Measurements from ENCODE around the gene ADARB2. TPM values are rescaled to one million over a fixed set of nuclear protein-coding genes. Genes with fewer than 3 reads are reported as not detected.

ADARB2 gene
- total and polyA plus RNA-seq, 4 donors = under 0.01 to 0.79 TPM; not detected in 2

GRCh38 chr10:1171586-1171985 is 565.7 kb downstream of the ADARB2 start:
- intact Hi-C loops (cut with DNase I) = no loop called here
- DNase-seq (peak; percentile 22 to 30), ATAC-seq (ENCODE audit: low FRiP score) (no peak)
- no peak overlapping the region for H3K4me3 ChIP-seq (ENCODE audit: low read length in 2 of 2)
- no peak overlapping the region for H3K27ac ChIP-seq (ENCODE audit: low read depth in 1 of 2, low read length in 2 of 2)
- H3K36me3 ChIP-seq (ENCODE audit: control insufficient read depth in 1 of 2, insufficient read depth in 2 of 2, low read length in 1 of 2) = no peaks in the 10 kb centered on the region
- H3K27me3 ChIP-seq (ENCODE audit: control insufficient read depth in 1 of 2, insufficient read depth in 2 of 2, low read length in 1 of 2) = no peaks in the 10 kb centered on the region
- no peaks in the 10 kb centered on the region for H3K9me3 ChIP-seq (ENCODE audit: control insufficient read depth, low read length)
- H3K4me1 ChIP-seq (ENCODE audit: control insufficient read depth in 1 of 2, insufficient read depth in 2 of 2, low read length in 2 of 2) = no peaks in the 10 kb centered on the region
- WGBS, 2 donors = 84 to 88% methylated on average over 9 of the region's 9 CpGs

- H3K4me3 ChIP-seq (ENCODE audit: low read length in 2 of 2) = no peak overlapping the region
- no peaks in the 10 kb centered on the region for H3K9me3 ChIP-seq (ENCODE audit: control insufficient read depth, low read length)
- H3K27ac ChIP-seq (ENCODE audit: low read depth in 1 of 2, low read length in 2 of 2) = no peak overlapping the region
- no peaks in the 10 kb centered on the region for H3K36me3 ChIP-seq (ENCODE audit: control insufficient read depth in 1 of 2, insufficient read depth in 2 of 2, low read length in 1 of 2)
- intact Hi-C loops (cut with DNase I) = no loop called here
- ATAC-seq (ENCODE audit: low FRiP score) (no peak), DNase-seq (peak in 1 of 2 donors; percentile 30)
- no peaks in the 10 kb centered on the region for H3K27me3 ChIP-seq (ENCODE audit: control insufficient read depth in 1 of 2, insufficient read depth in 2 of 2, low read length in 1 of 2)
- 87 to 89% methylated on average over 4 of the region's 4 CpGs for WGBS, 2 donors
- no peaks in the 10 kb centered on the region for H3K4me1 ChIP-seq (ENCODE audit: control insufficient read depth in 1 of 2, insufficient read depth in 2 of 2, low read length in 2 of 2)
Observed at GRCh38 chr10:1171182-1171581, 566.1 kb downstream of the ADARB2 start.

GRCh38 chr10:1170867-1171180 is 566.5 kb downstream of the ADARB2 start:
- ATAC-seq (ENCODE audit: low FRiP score) (no peak), DNase-seq (peak; percentile 15 to 40)
- Histone ChIP-seq H3K27ac (ENCODE audit: low read depth in 1 of 2, low read length in 2 of 2) (no peak overlapping the region), H3K9me3 (ENCODE audit: control insufficient read depth, low read length) (no peaks in the 10 kb centered on the region), H3K4me1 (ENCODE audit: control insufficient read depth in 1 of 2, insufficient read depth in 2 of 2, low read length in 2 of 2) (no peaks in the 10 kb centered on the region), H3K27me3 (ENCODE audit: control insufficient read depth in 1 of 2, insufficient read depth in 2 of 2, low read length in 1 of 2) (no peaks in the 10 kb centered on the region), H3K36me3 (ENCODE audit: control insufficient read depth in 1 of 2, insufficient read depth in 2 of 2, low read length in 1 of 2) (no peaks in the 10 kb centered on the region), H3K4me3 (ENCODE audit: low read length in 2 of 2) (no peak overlapping the region)
- 81 to 84% methylated on average over 13 of the region's 13 CpGs for WGBS, 2 donors
- intact Hi-C loops (cut with DNase I) = no loop called here

GRCh38 chr10:1169981-1170866 is 567.1 kb downstream of the ADARB2 start:
- Histone ChIP-seq H3K4me1 (ENCODE audit: control insufficient read depth in 1 of 2, insufficient read depth in 2 of 2, low read length in 2 of 2) (no peaks in the 10 kb centered on the region), H3K4me3 (ENCODE audit: low read length in 2 of 2) (no peak overlapping the region), H3K27me3 (ENCODE audit: control insufficient read depth in 1 of 2, insufficient read depth in 2 of 2, low read length in 1 of 2) (no peaks in the 10 kb centered on the region), H3K27ac (ENCODE audit: low read depth in 1 of 2, low read length in 2 of 2) (no peak overlapping the region), H3K9me3 (ENCODE audit: control insufficient read depth, low read length) (no peaks in the 10 kb centered on the region), H3K36me3 (ENCODE audit: control insufficient read depth in 1 of 2, insufficient read depth in 2 of 2, low read length in 1 of 2) (no peaks in the 10 kb centered on the region)
- ATAC-seq (ENCODE audit: low FRiP score) (no peak), DNase-seq (peak; percentile 12 to 61)
- WGBS, 2 donors = 43 to 51% methylated on average over 22 of the region's 22 CpGs
- intact Hi-C loops (cut with DNase I) = no loop called here

GRCh38 chr10:1169186-1169885 is 568.0 kb downstream of the ADARB2 start:
- no peaks in the 10 kb centered on the region for H3K9me3 ChIP-seq (ENCODE audit: control insufficient read depth, low read length)
- WGBS, 2 donors = 69 to 71% methylated on average over 23 of the region's 23 CpGs
- H3K27me3 ChIP-seq (ENCODE audit: control insufficient read depth in 1 of 2, insufficient read depth in 2 of 2, low read length in 1 of 2) = no peaks in the 10 kb centered on the region
- H3K36me3 ChIP-seq (ENCODE audit: control insufficient read depth in 1 of 2, insufficient read depth in 2 of 2, low read length in 1 of 2) = no peaks in the 10 kb centered on the region
- intact Hi-C loops (cut with DNase I) = no loop called here
- H3K4me1 ChIP-seq (ENCODE audit: control insufficient read depth in 1 of 2, insufficient read depth in 2 of 2, low read length in 2 of 2) = no peaks in the 10 kb centered on the region
- H3K27ac ChIP-seq (ENCODE audit: low read depth in 1 of 2, low read length in 2 of 2) = no peak overlapping the region
- peak in 1 of 2 donors; percentile 67 for DNase-seq
- H3K4me3 ChIP-seq (ENCODE audit: low read length in 2 of 2) = no peak overlapping the region
- ATAC-seq (ENCODE audit: low FRiP score) = no peak

GRCh38 chr10:1168763-1169162 is 568.6 kb downstream of the ADARB2 start:
- no peaks in the 10 kb centered on the region for H3K36me3 ChIP-seq (ENCODE audit: control insufficient read depth in 1 of 2, insufficient read depth in 2 of 2, low read length in 1 of 2)
- intact Hi-C loops (cut with DNase I) = no loop called here
- H3K4me3 ChIP-seq (ENCODE audit: low read length in 2 of 2) = no peak overlapping the region
- H3K4me1 ChIP-seq (ENCODE audit: control insufficient read depth in 1 of 2, insufficient read depth in 2 of 2, low read length in 2 of 2) = no peaks in the 10 kb centered on the region
- 83 to 89% methylated on average over 13 of the region's 13 CpGs for WGBS, 2 donors
- DNase-seq = peak in 1 of 2 donors; percentile 34
- H3K27me3 ChIP-seq (ENCODE audit: control insufficient read depth in 1 of 2, insufficient read depth in 2 of 2, low read length in 1 of 2) = no peaks in the 10 kb centered on the region
- no peak overlapping the region for H3K27ac ChIP-seq (ENCODE audit: low read depth in 1 of 2, low read length in 2 of 2)
- no peak for ATAC-seq (ENCODE audit: low FRiP score)
- no peaks in the 10 kb centered on the region for H3K9me3 ChIP-seq (ENCODE audit: control insufficient read depth, low read length)

- no peaks in the 10 kb centered on the region for H3K27me3 ChIP-seq (ENCODE audit: control insufficient read depth in 1 of 2, insufficient read depth in 2 of 2, low read length in 1 of 2)
- no peaks in the 10 kb centered on the region for H3K4me1 ChIP-seq (ENCODE audit: control insufficient read depth in 1 of 2, insufficient read depth in 2 of 2, low read length in 2 of 2)
- H3K36me3 ChIP-seq (ENCODE audit: control insufficient read depth in 1 of 2, insufficient read depth in 2 of 2, low read length in 1 of 2) = no peaks in the 10 kb centered on the region
- H3K4me3 ChIP-seq (ENCODE audit: low read length in 2 of 2) = no peak overlapping the region
- no peak for ATAC-seq (ENCODE audit: low FRiP score)
- H3K9me3 ChIP-seq (ENCODE audit: control insufficient read depth, low read length) = no peaks in the 10 kb centered on the region
- peak in 1 of 2 donors; percentile 20 for DNase-seq
- WGBS, 2 donors = 87 to 88% methylated on average over 9 of the region's 9 CpGs
- intact Hi-C loops (cut with DNase I) = no loop called here
- H3K27ac ChIP-seq (ENCODE audit: low read depth in 1 of 2, low read length in 2 of 2) = no peak overlapping the region
Observed at GRCh38 chr10:1166828-1167275, 570.5 kb downstream of the ADARB2 start.

GRCh38 chr10:1166101-1166827 is 571.1 kb downstream of the ADARB2 start:
- peak in 1 of 2 donors; percentile 59 for DNase-seq
- ATAC-seq (ENCODE audit: low FRiP score) = no peak
- intact Hi-C loops (cut with DNase I) = no loop called here
- Histone ChIP-seq H3K4me1 (ENCODE audit: control insufficient read depth in 1 of 2, insufficient read depth in 2 of 2, low read length in 2 of 2) (no peaks in the 10 kb centered on the region), H3K36me3 (ENCODE audit: control insufficient read depth in 1 of 2, insufficient read depth in 2 of 2, low read length in 1 of 2) (no peaks in the 10 kb centered on the region), H3K4me3 (ENCODE audit: low read length in 2 of 2) (no peak overlapping the region), H3K27me3 (ENCODE audit: control insufficient read depth in 1 of 2, insufficient read depth in 2 of 2, low read length in 1 of 2) (no peaks in the 10 kb centered on the region), H3K27ac (ENCODE audit: low read depth in 1 of 2, low read length in 2 of 2) (no peak overlapping the region), H3K9me3 (ENCODE audit: control insufficient read depth, low read length) (no peaks in the 10 kb centered on the region)
- WGBS, 2 donors = 84 to 88% methylated on average over 15 of the region's 15 CpGs

All from aorta (tissue), 5 donors.